Neural cell (in vitro differentiated cells): ENCODE measurements around the gene SHBG. TPM values are rescaled to one million over a fixed set of nuclear protein-coding genes. Genes with fewer than 3 reads are reported as not detected.

Experiments used
- H2AFZ ChIP-seq: fragments of 200-600, 300-800 bp; sonication (generic), shearing (Covaris generic); 2 replicates; pipeline ENCODE4 v1.6.0; 2014; ENCODE audit warnings: low read depth, mild to moderate bottlenecking, antibody characterized with exemption, low read length, moderate library complexity
- H3F3A ChIP-seq: fragments of 200-600 bp; shearing (Covaris generic); 2 replicates; pipeline ENCODE4 v1.6.1; 2016; ENCODE audit warnings: mild to moderate bottlenecking, moderate library complexity, mixed read lengths, antibody characterized with exemption, low read length; ENCODE audit not compliant: insufficient read depth, poor library complexity, severe bottlenecking
- H3K27ac ChIP-seq: fragments of 200-600, 300-800 bp; sonication (generic), shearing (Covaris generic); 2 replicates; pipeline ENCODE4 v1.5.1; 2014; ENCODE audit warnings: mild to moderate bottlenecking, low read length, moderate library complexity
- H3K27me3 ChIP-seq: fragments of 300-800, 200-600 bp; sonication (generic), shearing (Covaris generic); 2 replicates; pipeline ENCODE4 v1.6.0; 2014; ENCODE audit warnings: mild to moderate bottlenecking, low read depth, low read length, moderate library complexity; ENCODE audit not compliant: insufficient read depth
- H3K36me3 ChIP-seq: fragments of 300-800, 200-600 bp; sonication (generic), shearing (Covaris generic); 2 replicates; pipeline ENCODE4 v1.5.1; 2014; ENCODE audit warnings: mild to moderate bottlenecking, antibody characterized with exemption, low read length, moderate library complexity; ENCODE audit not compliant: insufficient read depth
- H3K4me2 ChIP-seq: fragments of 300-800, 200-600 bp; sonication (generic), shearing (Covaris generic); 2 replicates; pipeline ENCODE4 v1.6.0; 2014; ENCODE audit warnings: mild to moderate bottlenecking, low read length
- H3K4me3 ChIP-seq: fragments of 300-800, 200-600 bp; sonication (generic), shearing (Covaris generic); 2 replicates; pipeline ENCODE4 v1.5.1; 2014; ENCODE audit warnings: mild to moderate bottlenecking, low read length, moderate library complexity
- H3K79me2 ChIP-seq: fragments of 200-600 bp; shearing (Covaris generic); replicated peaks from 2 replicates; pipeline ENCODE4 v1.6.0; 2014; ENCODE audit warnings: mild to moderate bottlenecking, low read length, moderate library complexity; ENCODE audit not compliant: insufficient read depth
- H3K9ac ChIP-seq: fragments of 300-800, 200-600 bp; sonication (generic), shearing (Covaris generic); 2 replicates; pipeline ENCODE4 v1.6.1; 2016; ENCODE audit warnings: mild to moderate bottlenecking, low read length, mixed read lengths
- H3K9me2 ChIP-seq: fragments of 200-600 bp; shearing (Covaris generic); 2 replicates; pipeline ENCODE4 v1.6.1; 2016; ENCODE audit warnings: mild to moderate bottlenecking, low read length, mixed read lengths; ENCODE audit not compliant: insufficient read depth
- H3K9me3 ChIP-seq: fragments of 200-600, 300-800 bp; sonication (generic), shearing (Covaris generic); 2 replicates; pipeline ENCODE4 v1.6.1; 2016; ENCODE audit warnings: mild to moderate bottlenecking, mixed run types, low read length, moderate library complexity, mixed read lengths
- H4K20me1 ChIP-seq: fragments of 200-600 bp; shearing (Covaris generic); 2 replicates; pipeline ENCODE4 v1.6.1; 2016; ENCODE audit warnings: mild to moderate bottlenecking, mixed run types; ENCODE audit not compliant: insufficient read depth
- CTCF ChIP-seq: fragments of 450-650 bp; IDR thresholded peaks from 2 replicates; pipeline ENCODE4 v1.5.1; 2014; ENCODE audit warnings: antibody characterized with exemption, mild to moderate bottlenecking, moderate library complexity; ENCODE audit not compliant: poor library complexity, severe bottlenecking
- EP300 ChIP-seq: fragments of 450-650 bp; conservative IDR thresholded peaks from 2 replicates; pipeline ENCODE4 v1.6.1; 2014; ENCODE audit warnings: antibody characterized with exemption, mild to moderate bottlenecking, moderate library complexity; ENCODE audit not compliant: poor library complexity, severe bottlenecking
- EZH2 ChIP-seq: fragments of 200-600, 300-800 bp; shearing (Covaris generic), sonication (generic); IDR thresholded peaks from 2 replicates; pipeline ENCODE4 v1.6.1; 2014; ENCODE audit warnings: antibody characterized with exemption, low read length, borderline replicate concordance, mild to moderate bottlenecking; ENCODE audit not compliant: insufficient read depth, poor library complexity, severe bottlenecking
- MXI1 ChIP-seq: fragments of 450-650 bp; conservative IDR thresholded peaks from 2 replicates; pipeline ENCODE4 v1.6.1; 2014; ENCODE audit warnings: antibody characterized with exemption, mild to moderate bottlenecking; ENCODE audit not compliant: poor library complexity, severe bottlenecking
- POLR2AphosphoS5 ChIP-seq: IDR thresholded peaks from 2 replicates; pipeline ENCODE4 v1.6.1; 2012
- RAD21 ChIP-seq: fragments of 450-650 bp; conservative IDR thresholded peaks from 2 replicates; pipeline ENCODE4 v1.6.1; 2014; ENCODE audit warnings: antibody characterized with exemption, mild to moderate bottlenecking, moderate library complexity
- REST ChIP-seq: IDR thresholded peaks from 2 replicates; pipeline ENCODE4 v1.6.1; 2012; ENCODE audit warnings: borderline replicate concordance
- SMC3 ChIP-seq: fragments of 450-650 bp; conservative IDR thresholded peaks from 2 replicates; pipeline ENCODE4 v1.6.1; 2014; ENCODE audit warnings: antibody characterized with exemption, mild to moderate bottlenecking, moderate library complexity; ENCODE audit not compliant: poor library complexity
- TAF1 ChIP-seq: IDR thresholded peaks from 2 replicates; pipeline ENCODE4 v1.6.1; 2012; ENCODE audit warnings: low read depth
- polyA plus RNA-seq: library from polyadenylated mRNA; depleted of rRNA; stranded (reverse); fragments of >200 nt; gene quantifications from 2 replicates; pipeline ENCODE4 v1.2.3, GENCODE V29; 2014

SHBG gene
- polyA plus RNA-seq, 1 donor from 2014 or later: 0.90 TPM

GRCh38 chr17:7626307-7626706 is 3.6 kb upstream of the SHBG start:
- peak overlapping the region; percentile 88 for H3K4me3 ChIP-seq
- no peaks in the 10 kb centered on the region for H3K9me3 ChIP-seq
- H3K79me2 ChIP-seq: peaks cover 11% of the 10 kb centered on the region
- peak overlapping the region; percentile 87 for H3K4me2 ChIP-seq
- H3K9me2 ChIP-seq: no peaks in the 10 kb centered on the region
- peak overlapping the region; percentile 96 for H3K27ac ChIP-seq
- no peak overlapping the region for H2AFZ ChIP-seq
- H3F3A ChIP-seq: no peaks in the 10 kb centered on the region
- H3K9ac ChIP-seq: peak overlapping the region; percentile 97
- H3K27me3 ChIP-seq: no peaks in the 10 kb centered on the region
- TF ChIP-seq TAF1: no peak
- TF ChIP-seq EZH2: no peak
- no peak for TF ChIP-seq REST
- TF ChIP-seq POLR2AphosphoS5: no peak
- no peak for TF ChIP-seq RAD21
- no peak for TF ChIP-seq CTCF
- TF ChIP-seq MXI1: no peak
- no peak for TF ChIP-seq EP300
- TF ChIP-seq SMC3: no peak
- H3K36me3 ChIP-seq: no peaks in the 10 kb centered on the region
- H4K20me1 ChIP-seq: no peaks in the 10 kb centered on the region

- Histone ChIP-seq H3K27me3 (no peaks in the 10 kb centered on the region), H3K9me2 (no peaks in the 10 kb centered on the region), H3K36me3 (no peaks in the 10 kb centered on the region), H3K4me2 (peak overlapping the region; percentile 87), H2AFZ (peak overlapping the region; percentile 83), H3K27ac (peak overlapping the region; percentile 96), H3K9me3 (no peaks in the 10 kb centered on the region), H3F3A (no peaks in the 10 kb centered on the region), H3K9ac (peak overlapping the region; percentile 97), H4K20me1 (no peaks in the 10 kb centered on the region), H3K79me2 (peaks cover 11% of the 10 kb centered on the region), H3K4me3 (peak overlapping the region; percentile 88)
- TF ChIP-seq CTCF (no peak), MXI1 (no peak), RAD21 (no peak), EZH2 (no peak), EP300 (no peak), POLR2AphosphoS5 (no peak), SMC3 (no peak), REST (no peak), TAF1 (no peak)
Observed at GRCh38 chr17:7626956-7627249, 3.0 kb upstream of the SHBG start.
